K562 (cell line): ENCODE measurements around the gene CHRM3.

Source experiments
- BRCA1 ChIP-seq, 2 experiments: fragments of 450-650 bp in 1 of 2; sonication (generic) in 1 of 2; formaldehyde crosslinking in 1 of 2; IDR thresholded peaks; 2 replicates each; pipeline versions ENCODE4 v1.5.0 to v1.6.1; 2017 to 2020; ENCODE audit warnings: mild to moderate bottlenecking in 1 of 2, missing genetic modification reagents in 1 of 2
- FOXO4 ChIP-seq: fragments of 450-650 bp; formaldehyde crosslinking; IDR thresholded peaks from 2 replicates; pipeline ENCODE4 v1.4.0; 2020; ENCODE audit warnings: mild to moderate bottlenecking, moderate library complexity
- MITF ChIP-seq: IDR thresholded peaks from 2 replicates; pipeline ENCODE4 v1.6.1; 2014; ENCODE audit warnings: antibody characterized with exemption
- NRF1 ChIP-seq, 2 experiments: fragments of 450-650 bp; IDR thresholded peaks in 1 of 2; conservative IDR thresholded peaks in 1 of 2; 2 replicates each; pipeline ENCODE4 v1.6.1; 2014; ENCODE audit warnings: mild to moderate bottlenecking in 2 of 2
- POLR2G ChIP-seq: fragments of 200-400 bp; formaldehyde crosslinking; IDR thresholded peaks from 2 replicates; pipeline ENCODE4 v1.6.1; 2017; ENCODE audit warnings: low read depth, mild to moderate bottlenecking, antibody characterized with exemption, low read length, moderate library complexity
- SREBF1 ChIP-seq: fragments of 150-350 bp; IDR thresholded peaks from 2 replicates; pipeline ENCODE4 v1.6.1; 2014; ENCODE audit warnings: antibody characterized with exemption, low read depth, low read length, borderline replicate concordance
- TEAD4 ChIP-seq, 2 experiments: sonication (generic) in 1 of 2; formaldehyde crosslinking in 1 of 2; IDR thresholded peaks; 2 replicates each; pipeline versions ENCODE4 v1.6.1 to v1.8.0; 2012 to 2022; ENCODE audit warnings: borderline replicate concordance in 1 of 2, inconsistent platforms in 1 of 2, low read length in 1 of 2, mild to moderate bottlenecking in 1 of 2, missing genetic modification reagents in 1 of 2
- ZKSCAN1 ChIP-seq: fragments of 150-350 bp; IDR thresholded peaks from 2 replicates; pipeline ENCODE4 v1.6.1; 2016; ENCODE audit warnings: low read depth, low read length
- ZNF165 ChIP-seq: fragments of 250-450 bp; sonication (Bioruptor Pico); IDR thresholded peaks from 2 replicates; pipeline ENCODE4 v1.4.0; 2020; ENCODE audit warnings: borderline replicate concordance
- ZNF311 ChIP-seq: fragments of 250-450 bp; sonication (Bioruptor Pico); IDR thresholded peaks from 2 replicates; pipeline ENCODE4 v1.4.0; 2020; ENCODE audit warnings: mild to moderate bottlenecking, moderate library complexity

- TF ChIP-seq POLR2G, result no peak
- TF ChIP-seq NRF1 (conservative IDR thresholded peaks at IDR 0.05 in 1 of 2, IDR thresholded peaks at IDR 0.05 in 1 of 2), result no peak
- TF ChIP-seq ZKSCAN1, result no peak
- no peak for TF ChIP-seq SREBF1
- no peak for TF ChIP-seq MITF
- TF ChIP-seq ZNF311 (CRISPR knock-in tag), result no peak
- TF ChIP-seq BRCA1 (IDR thresholded peaks at IDR 0.05), result no peak
- TF ChIP-seq BRCA1 (CRISPR knock-in tag; IDR thresholded peaks at IDR 0.05), result no peak
- no peak for TF ChIP-seq ZNF165 (CRISPR knock-in tag)
- no peak for TF ChIP-seq FOXO4
- no peak for TF ChIP-seq TEAD4 (IDR thresholded peaks at IDR 0.05; ENCODE audit: low read length)
- no peak for TF ChIP-seq TEAD4 (CRISPR knock-in tag; IDR thresholded peaks at IDR 0.05; ENCODE audit: borderline replicate concordance)
These were observed 28.5 kb upstream of the CHRM3 start for GRCh38 chr1:239357867-239358266.
